ENCODE data around the gene JMJD1C.

Gene JMJD1C

DNA sequence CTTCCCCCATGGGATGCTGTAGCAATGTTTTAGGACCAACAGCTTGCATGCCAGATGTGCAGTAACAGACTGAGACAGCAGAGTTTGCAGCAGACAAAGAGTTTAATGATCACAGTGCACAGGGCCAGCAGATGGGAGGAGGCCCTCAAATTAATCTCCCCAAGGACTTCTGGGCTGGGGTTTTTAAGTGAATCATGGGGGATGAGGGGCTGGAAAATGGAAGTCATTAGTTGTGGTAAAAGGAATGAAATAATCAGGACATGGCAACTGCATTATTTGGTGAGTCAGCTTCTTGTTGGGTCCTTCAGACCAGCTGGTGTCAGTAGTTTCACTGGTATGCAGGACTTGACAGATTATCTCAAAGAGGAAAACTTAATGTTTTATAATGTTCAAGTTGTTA lies 345.2 kb downstream of the JMJD1C start:
- DNase-seq (ENCODE audit: low spot score) (no peak), ATAC-seq (ENCODE audit: low read depth) (no peak)
- TF ChIP-seq, protein P1, sequence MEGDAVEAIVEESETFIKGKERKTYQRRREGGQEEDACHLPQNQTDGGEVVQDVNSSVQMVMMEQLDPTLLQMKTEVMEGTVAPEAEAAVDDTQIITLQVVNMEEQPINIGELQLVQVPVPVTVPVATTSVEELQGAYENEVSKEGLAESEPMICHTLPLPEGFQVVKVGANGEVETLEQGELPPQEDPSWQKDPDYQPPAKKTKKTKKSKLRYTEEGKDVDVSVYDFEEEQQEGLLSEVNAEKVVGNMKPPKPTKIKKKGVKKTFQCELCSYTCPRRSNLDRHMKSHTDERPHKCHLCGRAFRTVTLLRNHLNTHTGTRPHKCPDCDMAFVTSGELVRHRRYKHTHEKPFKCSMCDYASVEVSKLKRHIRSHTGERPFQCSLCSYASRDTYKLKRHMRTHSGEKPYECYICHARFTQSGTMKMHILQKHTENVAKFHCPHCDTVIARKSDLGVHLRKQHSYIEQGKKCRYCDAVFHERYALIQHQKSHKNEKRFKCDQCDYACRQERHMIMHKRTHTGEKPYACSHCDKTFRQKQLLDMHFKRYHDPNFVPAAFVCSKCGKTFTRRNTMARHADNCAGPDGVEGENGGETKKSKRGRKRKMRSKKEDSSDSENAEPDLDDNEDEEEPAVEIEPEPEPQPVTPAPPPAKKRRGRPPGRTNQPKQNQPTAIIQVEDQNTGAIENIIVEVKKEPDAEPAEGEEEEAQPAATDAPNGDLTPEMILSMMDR (IDR thresholded peaks at IDR 0.05; ENCODE audit: poor library complexity, severe bottlenecking): no peak
- H3K9me3 ChIP-seq (ENCODE audit: severe bottlenecking): no peaks in the 10 kb centered on the region
- H3K27ac ChIP-seq (ENCODE audit: poor library complexity, severe bottlenecking): no peak overlapping the region
- H3K4me1 ChIP-seq (ENCODE audit: insufficient read depth, poor library complexity, severe bottlenecking): peaks cover 10% of the 10 kb centered on the region
- no peak overlapping the region for H3K4me3 ChIP-seq (ENCODE audit: severe bottlenecking)
- no peaks in the 10 kb centered on the region for H3K36me3 ChIP-seq (ENCODE audit: low read depth)
- H3K27me3 ChIP-seq (ENCODE audit: insufficient read depth, poor library complexity, severe bottlenecking): no peaks in the 10 kb centered on the region

DNA sequence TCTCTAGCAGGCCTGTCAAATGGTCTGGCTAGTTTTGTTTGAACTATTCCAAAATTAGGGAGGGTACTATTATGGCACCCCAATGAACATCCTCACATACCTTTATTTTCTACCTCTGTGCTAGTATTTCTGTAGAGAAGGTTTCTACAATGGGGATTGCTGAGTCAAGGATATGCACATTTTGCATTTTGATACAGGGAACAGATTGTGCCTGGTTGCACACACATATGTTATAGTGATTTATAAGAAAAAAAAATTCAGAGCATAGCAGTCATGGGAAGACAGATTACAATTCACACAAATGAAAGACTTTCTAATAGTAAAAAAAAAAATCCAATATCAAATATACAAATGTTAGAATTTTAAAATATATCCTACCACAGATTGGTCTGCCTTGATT lies 346.7 kb downstream of the JMJD1C start:
- Histone ChIP-seq H3K27ac (ENCODE audit: poor library complexity, severe bottlenecking) (no peak overlapping the region), H3K27me3 (ENCODE audit: insufficient read depth, poor library complexity, severe bottlenecking) (no peaks in the 10 kb centered on the region), H3K9me3 (ENCODE audit: severe bottlenecking) (no peaks in the 10 kb centered on the region), H3K4me1 (ENCODE audit: insufficient read depth, poor library complexity, severe bottlenecking) (peaks cover 25% of the 10 kb centered on the region), H3K36me3 (ENCODE audit: low read depth) (no peaks in the 10 kb centered on the region), H3K4me3 (ENCODE audit: severe bottlenecking) (no peak overlapping the region)
- DNase-seq (ENCODE audit: low spot score) (no peak), ATAC-seq (ENCODE audit: low read depth) (no peak)
- TF ChIP-seq, protein P1 (IDR thresholded peaks at IDR 0.05; ENCODE audit: poor library complexity, severe bottlenecking): no peak

All from RWPE2 (cell line).